ENCODE results near the gene MTCH1.

MTCH1 gene

DNA sequence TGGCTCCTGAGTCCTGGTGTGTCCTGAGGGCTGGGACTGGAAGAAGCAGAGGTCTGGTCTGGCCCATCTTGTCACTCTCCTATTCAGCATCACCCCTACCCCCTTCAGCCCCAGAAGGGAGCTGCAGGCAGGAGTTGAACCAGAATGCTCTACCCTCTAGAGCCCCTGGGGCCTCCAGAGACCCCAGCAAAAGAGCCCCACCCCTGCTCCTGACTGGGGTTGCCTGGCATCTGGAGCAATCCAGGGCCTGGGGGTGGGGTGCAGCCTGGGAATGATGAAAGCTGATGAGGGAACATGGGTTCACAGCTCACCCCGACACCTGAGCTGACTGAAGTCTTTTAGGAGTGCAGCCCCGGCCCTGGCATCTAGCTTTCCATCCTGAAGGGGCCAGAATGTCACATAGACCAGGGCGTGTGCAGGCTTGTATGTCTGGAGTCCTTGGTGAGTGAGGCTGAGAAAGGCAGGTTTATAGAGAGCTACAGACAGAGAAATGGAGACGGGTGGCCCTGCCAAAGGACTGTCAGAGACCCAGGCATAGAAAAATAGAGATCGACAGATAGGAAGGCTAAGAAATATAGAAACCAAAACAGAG is 31.7 kb upstream of the MTCH1 start:
- DNase-seq = no peak

DNA sequence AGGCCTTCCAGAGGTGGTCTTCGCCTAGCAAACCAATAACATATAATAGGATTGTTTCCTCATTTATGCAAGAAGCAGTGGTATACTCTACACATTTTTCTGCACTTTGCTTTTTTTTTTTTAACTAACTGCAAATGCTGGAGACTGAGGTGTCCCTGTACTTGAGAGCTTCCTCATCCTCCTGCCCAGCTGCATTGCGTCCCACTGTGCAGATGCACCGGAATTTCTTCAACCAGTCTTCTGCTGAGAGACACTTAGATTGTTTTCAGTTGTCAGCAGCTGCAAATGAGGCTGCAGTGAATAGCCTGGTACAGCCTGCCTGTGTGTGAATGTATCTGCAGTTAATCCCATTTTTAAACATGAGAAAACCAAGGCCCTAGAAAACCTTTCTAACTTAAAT is 31.0 kb upstream of the MTCH1 start:
- DNase-seq = no peak

DNA sequence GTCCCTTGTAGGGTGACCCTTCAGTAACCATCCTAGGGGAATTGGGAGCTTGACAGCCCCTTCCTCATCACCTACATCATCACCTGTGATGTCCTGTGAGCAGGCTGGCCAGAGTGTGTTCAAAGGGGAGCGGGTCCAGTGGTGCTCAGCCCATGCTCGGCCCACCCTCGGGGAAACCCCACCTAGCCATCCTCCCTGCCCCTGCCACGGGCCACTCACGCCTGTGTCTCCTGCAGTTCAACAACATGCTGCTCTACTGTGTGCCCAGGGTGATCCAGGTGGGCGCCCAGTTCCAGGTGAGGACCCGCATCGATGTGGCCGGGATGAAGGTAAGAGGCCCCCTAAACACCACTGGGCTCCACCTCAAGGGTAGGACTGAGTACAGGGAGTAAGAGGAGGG is 29.5 kb upstream of the MTCH1 start:
- no peak for DNase-seq

DNA sequence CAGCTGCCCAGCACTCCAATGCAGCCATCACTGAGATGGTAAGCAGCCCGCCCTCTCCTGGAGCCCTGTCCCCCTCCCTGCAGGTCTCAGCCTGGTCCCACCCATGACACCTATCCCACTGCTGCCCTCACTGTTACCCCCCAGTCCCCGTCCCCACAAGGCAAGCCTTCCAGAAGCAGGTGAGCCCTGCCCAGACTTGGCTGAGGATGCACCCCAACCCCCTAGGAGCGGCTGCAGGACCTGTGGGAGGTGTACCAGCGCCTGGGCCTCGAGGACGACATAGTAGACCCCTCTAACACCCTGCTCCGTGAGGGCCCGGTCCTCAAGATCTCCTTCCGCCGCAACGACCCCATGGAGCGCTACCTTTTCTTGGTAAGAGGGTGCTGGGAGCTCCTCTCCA is 28.7 kb upstream of the MTCH1 start:
- DNase-seq = no peak

GRCh38 chr6:37013516-37014491 is 27.8 kb upstream of the MTCH1 start:
- no peak for DNase-seq

DNA sequence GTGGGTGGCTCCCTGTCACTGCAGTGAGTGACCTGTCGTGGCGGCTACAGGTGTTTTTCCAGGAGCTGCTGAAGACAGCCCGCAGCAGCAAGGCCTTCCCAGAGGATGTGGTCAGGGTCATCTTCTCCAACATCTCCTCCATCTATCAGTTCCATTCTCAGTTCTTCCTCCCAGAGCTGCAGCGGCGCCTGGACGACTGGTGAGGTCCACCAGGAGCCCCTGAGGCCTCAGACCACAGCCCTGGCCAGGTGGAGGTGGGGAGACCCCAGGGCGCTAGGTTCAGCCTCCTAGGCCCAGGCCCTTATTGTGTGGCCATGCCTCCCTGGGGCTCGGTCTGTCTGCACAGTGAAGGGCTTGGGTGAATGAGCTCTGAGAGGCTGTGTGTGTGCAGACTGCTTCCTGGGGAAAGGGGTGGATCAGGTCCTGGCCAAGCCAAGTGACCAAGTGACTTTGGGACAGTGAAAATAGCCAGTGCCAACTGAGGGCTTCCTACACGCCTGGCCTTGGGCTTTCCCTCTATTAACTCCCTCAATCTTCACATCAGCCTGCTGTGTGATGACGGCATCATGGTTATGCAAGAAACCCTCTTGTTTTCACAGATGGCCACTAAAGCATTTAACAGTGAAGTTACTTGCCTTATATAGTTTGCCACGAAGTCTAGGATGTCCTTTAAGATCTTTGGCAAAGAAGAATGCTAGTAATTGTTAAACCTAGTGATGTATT is 25.8 kb upstream of the MTCH1 start:
- no peak for DNase-seq

GRCh38 chr6:37010402-37010892 is 24.5 kb upstream of the MTCH1 start:
- DNase-seq = no peak

- no peak for DNase-seq
These were observed 22.8 kb upstream of the MTCH1 start for GRCh38 chr6:37008484-37009465.

GRCh38 chr6:37007340-37008043 is 21.5 kb upstream of the MTCH1 start:
- DNase-seq = no peak

DNA sequence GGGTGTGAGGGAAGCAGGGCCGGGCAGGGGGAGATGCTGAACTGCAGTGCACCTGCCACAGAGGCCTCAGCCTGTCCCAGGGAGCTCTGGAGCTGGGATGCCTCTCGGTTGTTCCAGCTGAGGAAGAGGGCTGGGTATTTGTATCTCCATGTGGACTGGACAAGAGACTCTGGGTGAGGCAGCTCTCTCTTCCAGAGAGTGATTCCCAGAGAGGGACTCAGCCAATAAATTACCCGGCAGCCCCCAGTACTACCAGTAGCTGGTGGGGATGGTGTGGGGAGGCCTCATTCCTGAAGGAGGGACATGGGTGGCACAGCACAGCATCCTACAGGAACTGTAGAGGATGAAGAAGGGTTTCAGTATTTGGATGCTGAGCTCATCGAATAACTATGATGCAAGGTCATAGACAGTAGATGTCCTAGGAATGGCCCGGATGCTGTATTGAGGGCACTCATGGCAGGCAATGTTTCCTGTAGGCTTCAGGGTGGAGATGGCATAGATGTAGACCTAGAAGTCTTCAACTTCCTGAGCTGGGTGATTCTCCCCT is 20.9 kb upstream of the MTCH1 start:
- DNase-seq = no peak

GRCh38 chr6:37005827-37006567 is 20.0 kb upstream of the MTCH1 start:
- DNase-seq = no peak

DNA sequence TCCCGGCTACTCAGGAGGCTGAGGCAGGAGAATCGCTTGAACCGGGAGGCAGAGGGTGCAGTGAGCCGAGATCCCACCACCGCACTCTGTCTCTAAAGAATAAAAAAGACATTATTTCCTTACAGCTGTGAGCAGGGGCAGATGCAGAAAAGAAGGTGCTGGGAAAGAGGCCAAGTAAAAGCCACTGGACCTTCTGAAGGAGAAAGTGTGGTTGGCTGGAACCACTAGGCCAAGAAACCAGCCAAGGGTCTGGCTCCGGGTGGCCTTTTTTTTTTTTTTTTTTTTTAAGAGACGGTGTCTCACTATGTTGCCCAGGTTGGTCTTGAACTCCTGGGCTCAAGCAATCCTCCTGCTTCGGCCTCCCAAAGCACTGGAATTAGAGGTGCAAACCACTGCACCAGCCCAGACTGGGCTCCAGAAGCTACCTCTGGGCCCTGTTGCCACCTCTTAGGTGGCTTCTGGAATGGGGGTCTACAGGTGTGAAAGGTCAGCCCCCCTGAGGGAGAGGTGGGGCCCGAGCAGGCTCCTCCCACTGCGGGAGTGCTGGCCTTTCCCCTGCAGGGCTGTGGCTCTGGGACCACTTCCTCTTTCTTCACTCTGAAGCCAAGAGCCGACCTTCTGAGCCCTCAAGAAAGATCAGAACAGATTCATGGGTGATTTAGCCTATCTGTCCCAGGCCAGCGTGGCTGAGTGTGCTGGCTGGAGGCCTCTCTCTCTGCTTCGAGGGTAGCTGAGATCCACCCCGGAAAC is 19.2 kb upstream of the MTCH1 start, which contains the start of gene FGD2:
TSS of gene FGD2 (plus strand) at position 595 of the 750 bp plus-strand sequence. CDS start 163 bp downstream, outside the sequence.
- peak; percentile 8 for DNase-seq

GRCh38 chr6:37004044-37004980 is 18.3 kb upstream of the MTCH1 start:
- no peak for DNase-seq

DNA sequence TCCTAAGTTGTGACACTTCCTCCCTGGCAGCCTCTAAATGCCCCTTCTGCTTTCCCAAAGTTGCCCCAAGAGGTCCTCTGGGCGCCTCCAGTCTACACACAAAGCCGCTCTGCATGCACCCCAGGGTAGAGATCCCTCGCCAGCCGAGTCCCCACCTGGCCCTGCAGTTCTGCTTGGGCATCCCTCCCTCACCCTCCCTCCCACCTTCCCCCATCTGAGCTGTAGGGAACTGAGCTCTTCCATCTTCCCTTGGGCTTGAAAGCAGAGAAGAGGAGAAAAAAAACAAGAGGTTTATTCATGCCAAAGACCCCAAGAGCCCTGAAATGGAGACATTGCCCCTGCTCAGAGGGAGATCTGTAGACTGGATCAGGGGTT is 13.7 kb upstream of the MTCH1 start:
- no peak for DNase-seq

DNA sequence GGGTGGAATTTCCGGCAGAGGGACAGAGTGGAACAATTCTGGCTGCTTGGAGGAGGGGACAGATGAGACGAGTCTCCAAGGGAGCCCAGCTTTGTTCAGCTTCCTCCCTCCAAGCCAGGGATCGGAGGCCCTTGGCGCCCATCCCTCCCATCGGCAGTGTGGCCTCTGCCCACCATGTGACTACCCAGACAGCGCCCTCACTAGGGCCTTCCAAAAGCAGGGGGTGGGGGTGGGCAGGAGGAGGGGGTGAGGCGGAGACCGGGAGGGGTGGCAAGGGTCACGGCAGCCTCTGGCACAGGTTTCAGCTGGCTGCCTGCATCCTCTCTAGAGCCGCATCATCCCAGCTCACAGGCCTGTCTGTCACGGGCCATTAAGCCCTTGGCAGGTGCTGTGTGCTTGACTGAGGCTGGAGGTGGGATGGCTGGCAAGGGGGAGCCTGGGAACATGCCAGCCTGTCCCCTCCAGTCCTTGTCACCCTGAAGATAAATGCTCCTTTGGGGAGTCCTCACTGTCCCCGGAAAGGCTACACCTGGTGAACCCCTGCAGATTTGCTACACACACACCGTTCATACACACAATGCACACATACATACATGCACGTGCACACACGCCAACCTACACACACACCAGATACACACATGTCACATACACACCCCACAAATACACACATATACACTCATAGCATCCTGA is 13.2 kb upstream of the MTCH1 start:
- no peak for DNase-seq

GRCh38 chr6:36998723-36999038 is 12.7 kb upstream of the MTCH1 start:
- no peak for DNase-seq

- no peak for DNase-seq
These were observed 12.1 kb upstream of the MTCH1 start for GRCh38 chr6:36997811-36998722.

All from GF-D8 (cell line).